Stimulated activated CD4-positive, alpha-beta T cell treated with anti-CD3 and anti-CD28 coated beads, Interleukin-2, amount 100 ng/mL, for 48 hours (primary cell): Measurements from ENCODE around the gene RNF145.
"Not testable (repeated sequence)": the region's sequence is repeated elsewhere in the genome, so short reads cannot be mapped to it uniquely, and the experiment has no call there.

Source experiments
- DNase-seq, 2 donors: peaks; one replicate each; pipeline ENCODE4 v3.0.0-alpha.2; 2020

Gene RNF145

GRCh38 chr5:159209438-159210209 lies at the start of gene RNF145:
TSS of gene RNF145 (minus strand) at chr5:159209553. CDS start at chr5:159203617, 5,936 bp downstream.
- DNase-seq = peak; percentile 89 to 90

DNA sequence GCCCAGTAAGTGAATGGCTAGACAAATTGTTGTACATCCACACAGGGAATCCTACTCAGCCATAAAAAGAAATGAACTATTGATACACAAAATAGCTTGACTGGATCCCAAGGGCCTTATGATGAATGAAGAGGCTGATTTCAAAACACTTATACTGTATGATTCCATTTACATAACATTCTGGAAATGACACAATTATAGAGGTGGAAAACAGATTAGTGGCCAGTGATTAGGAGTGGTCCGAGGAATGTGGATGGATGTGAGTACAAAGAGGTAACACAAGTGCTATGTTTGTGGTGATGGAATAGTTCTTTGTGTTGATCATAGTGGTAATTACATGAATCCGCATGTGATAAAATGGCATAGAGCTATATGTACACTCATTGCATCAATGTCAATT lies 49.0 kb upstream of the RNF145 start:
- no peak for DNase-seq

DNA sequence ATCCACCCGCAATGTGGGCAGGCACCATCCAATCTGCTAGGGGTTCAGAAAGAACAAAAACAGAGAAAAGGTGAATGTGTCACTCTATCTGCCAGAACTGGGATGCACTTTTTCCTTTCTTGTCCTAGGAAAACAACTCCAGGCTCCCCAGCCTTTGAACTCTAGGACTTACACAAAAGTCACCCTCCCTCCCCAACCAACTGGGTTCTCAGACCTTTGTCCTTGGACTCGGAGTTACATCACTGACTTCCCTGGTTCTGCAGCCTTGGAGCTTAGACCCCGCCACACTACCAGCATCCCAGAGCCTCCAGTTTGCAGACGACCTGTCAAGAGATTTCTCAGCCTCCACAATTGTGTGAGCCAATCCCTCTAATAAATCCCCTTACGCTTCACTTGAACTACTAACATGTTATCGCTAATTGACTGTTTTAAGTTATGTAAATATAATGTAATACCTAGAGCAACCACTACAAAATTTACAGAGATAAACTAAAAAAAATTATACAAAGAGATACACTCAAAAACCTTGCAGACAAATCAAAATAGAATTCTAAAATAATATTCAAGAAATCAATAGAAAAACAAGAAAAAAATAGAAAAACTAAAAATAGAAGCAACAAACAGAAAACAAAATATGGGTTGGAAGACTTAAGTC lies 48.4 kb upstream of the RNF145 start:
- DNase-seq = no peak

DNA sequence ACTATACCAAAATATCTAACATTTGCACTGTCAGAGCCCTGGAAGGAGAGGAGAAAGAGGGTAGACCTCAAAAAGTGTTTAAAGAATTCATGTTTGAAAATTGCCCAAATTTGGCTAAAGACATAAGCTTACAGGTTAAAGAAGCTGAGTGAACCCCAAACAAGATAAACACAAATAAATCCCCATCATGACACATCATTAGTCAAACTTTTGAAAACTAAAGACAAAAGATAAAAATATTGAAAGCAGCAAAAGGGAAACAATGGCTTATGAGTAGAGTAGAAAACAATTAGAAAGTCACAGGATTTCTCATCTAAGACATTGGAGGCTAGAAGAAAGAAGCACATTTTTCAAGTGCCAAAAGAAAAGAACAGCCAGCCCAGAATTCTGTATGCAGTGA lies 47.7 kb upstream of the RNF145 start:
- DNase-seq = no peak

- DNase-seq = no peak
These were observed 42.8 kb upstream of the RNF145 start for GRCh38 chr5:159252195-159252594.

DNA sequence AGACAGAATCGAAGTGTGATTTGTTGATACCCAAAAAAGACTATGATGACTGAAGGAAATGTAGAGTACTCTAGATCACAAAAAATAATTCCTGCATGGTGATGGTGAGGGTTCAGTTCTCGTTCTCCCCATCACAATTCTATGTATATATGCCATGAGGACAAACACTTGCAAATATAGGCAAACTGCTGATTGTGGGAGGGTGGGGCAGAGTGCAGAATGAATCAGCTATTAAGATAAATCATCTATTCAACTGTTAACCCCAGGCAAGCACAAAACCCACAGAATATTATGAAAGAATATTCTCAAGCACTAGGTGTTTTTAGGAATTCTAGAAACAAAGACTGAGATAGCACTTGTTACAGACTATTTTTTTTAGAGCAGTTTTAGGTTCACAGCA lies 39.8 kb upstream of the RNF145 start:
- DNase-seq = no peak

DNA sequence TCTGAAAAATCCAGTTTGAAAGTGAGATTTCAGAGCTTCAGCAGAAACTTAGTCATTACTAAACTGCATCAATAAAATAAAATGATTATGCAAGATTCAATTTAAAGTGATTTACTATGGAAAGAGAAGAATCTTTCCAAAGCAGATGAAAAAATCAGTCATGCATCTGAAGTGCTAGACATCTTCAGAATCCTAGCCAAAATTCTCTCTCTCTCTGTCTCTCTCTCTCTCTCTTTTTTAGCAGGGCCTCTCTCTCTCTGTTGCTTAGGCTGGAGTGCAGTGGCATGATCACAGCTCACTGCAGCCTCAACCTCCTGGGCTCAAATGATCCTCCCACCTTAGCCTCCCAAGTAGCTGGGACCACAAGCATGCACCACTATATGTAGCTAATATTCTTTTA lies 35.5 kb upstream of the RNF145 start:
- DNase-seq = no peak

DNA sequence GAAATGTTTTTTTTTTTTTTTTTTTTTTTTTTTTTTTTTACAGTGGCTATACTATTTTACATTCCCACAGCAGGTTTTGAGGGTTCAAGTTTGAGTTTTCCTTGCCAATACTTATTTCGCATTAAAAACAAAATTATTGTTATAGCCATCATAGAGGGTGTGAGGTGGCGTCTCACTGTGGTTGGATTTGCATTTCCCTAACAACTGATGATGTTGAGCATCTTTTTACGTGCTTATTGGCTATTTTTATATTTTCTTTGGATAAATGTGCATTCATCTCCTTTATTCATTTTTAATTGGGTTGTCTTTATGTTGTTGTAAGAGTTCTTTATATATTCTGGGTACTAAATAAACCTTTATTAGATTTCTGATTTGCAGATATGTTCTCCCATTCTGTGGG lies 34.8 kb upstream of the RNF145 start:
- DNase-seq = no peak

GRCh38 chr5:159243385-159243784 lies 34.0 kb upstream of the RNF145 start:
- no peak for DNase-seq

- no peak for DNase-seq
These were observed 33.3 kb upstream of the RNF145 start for GRCh38 chr5:159242656-159243055.

DNA sequence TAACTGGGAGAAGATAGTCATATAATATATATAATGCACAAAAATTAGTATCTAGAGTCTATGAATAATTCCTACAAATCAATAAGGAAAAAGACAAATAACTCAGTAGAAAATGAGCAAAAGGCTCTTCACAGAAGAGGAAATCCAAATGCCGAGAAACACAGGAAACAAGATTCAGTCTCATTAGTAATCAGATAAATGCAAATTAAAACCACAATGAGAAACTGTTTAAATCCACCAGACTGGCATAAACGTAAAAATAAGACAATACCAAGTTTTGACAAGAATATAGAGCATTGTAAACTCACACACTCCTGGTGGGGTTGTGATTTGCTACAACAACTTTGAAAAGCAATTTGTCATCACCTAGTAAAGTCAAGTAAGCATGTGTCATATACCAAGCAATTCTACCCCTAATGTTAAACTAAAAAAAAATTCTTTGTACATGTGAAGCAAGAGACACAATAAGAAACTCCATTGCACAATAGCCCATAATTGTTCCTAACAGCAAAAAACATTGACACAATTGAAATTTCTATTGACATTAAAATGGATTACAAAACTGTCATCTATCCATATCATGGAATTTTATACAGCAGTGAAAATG lies 32.7 kb upstream of the RNF145 start:
- no peak for DNase-seq

GRCh38 chr5:159240301-159240870 lies 31.0 kb upstream of the RNF145 start:
- no peak for DNase-seq

GRCh38 chr5:159235871-159236520 lies 26.6 kb upstream of the RNF145 start:
- not testable (repeated sequence) for DNase-seq

DNA sequence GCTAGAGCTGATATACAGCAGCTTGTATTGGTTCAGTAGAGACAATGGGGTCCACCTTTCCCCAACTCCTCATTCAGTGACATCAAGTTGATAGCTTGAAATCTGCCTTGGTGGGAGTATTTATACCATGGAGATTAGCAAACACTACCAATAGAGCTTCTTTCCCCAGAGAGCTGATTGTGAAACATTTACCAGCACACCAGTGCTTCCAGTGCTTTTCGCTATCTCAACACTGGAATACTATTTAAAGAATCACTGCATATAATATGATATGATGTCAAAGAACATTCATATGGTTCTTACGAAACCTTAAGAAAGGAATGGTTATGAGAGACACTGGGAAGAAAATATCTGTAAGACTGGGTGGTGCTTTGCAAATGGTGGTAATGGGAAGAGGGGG lies 21.8 kb upstream of the RNF145 start:
- DNase-seq = no peak

- DNase-seq = no peak
These were observed 21.3 kb upstream of the RNF145 start for GRCh38 chr5:159230657-159231056.

- not testable (repeated sequence) for DNase-seq
These were observed 18.7 kb upstream of the RNF145 start for GRCh38 chr5:159228097-159228496.

- DNase-seq = no peak
These were observed 18.1 kb upstream of the RNF145 start for GRCh38 chr5:159227452-159227851.

DNA sequence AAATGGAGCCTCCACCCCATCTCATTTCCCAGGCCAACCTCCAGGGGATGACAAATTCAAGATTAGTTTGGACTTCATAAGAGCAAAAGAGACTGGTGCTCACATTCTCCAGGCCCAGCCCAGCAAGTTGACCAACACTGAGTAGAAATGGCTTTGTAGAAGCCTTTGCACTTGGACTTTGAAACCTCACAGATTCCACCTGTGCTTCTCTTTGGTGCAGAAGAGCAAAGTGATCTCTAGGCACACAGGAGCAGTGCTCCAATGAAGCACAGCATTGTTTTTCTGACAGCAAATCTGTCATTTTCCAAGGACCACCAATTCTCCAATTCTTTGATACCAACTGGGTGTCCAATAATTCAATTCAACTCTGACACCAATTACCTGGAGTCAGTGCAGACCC lies 17.1 kb upstream of the RNF145 start:
- DNase-seq = no peak

DNA sequence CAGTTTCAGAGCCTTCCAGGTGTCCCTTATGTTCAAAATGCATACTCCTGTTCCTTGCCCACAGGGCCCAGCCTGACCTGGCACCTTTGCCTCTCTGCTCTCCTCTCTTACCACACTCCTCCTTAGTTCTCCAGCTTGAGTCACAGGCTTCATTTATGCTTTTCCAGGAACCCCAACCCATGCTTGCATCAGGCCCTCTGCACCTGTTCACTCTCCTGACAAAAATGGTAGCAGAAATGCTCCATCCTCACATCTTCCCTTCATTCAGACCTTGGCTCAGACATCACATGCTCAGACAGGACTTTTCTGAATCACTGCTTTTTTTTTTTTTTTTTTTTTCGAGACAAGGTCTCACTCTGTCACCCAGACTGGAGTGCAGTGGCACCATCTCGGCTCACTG lies 15.1 kb upstream of the RNF145 start:
- no peak for DNase-seq

- DNase-seq = no peak
These were observed 14.1 kb upstream of the RNF145 start for GRCh38 chr5:159223469-159223868.

DNA sequence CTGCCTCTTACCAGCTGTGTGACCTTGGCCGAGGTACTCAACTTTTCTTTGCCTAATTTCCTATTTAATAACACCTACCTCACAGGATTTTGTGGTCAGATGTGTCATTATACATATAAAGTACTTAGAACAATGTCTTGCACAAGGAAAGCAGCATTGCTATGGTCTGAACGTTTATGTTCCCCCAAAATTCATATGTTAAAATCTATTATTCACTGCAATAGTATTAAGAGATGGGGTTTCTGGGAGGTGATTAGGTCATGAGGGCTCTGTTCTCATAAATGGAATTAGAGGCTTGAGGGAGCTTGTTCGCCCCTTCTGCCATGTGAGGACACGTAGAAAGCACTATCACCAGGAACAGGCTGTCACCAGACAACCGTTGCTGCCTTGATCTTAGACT lies 10.9 kb upstream of the RNF145 start:
- no peak for DNase-seq

DNA sequence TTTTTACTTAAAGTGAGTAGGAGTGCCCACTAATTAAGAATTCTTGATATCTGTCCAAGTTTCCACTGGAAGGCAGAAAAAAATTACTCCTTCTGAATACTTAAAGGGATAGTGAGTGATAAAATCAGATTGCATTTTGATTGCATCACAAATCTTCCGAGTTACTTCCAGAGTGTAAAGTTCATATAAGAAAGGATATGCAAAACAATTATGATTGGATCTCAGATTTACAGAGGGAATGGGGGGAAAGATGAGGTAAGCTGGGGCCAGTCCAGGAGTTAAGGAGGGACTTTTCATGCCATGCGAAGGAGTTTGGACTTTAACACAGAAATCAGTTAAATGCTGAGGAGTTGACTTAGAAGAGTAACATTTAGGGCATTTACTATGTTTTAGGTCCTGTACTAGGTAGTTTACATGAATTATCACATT lies 9.3 kb upstream of the RNF145 start:
- DNase-seq = no peak

DNA sequence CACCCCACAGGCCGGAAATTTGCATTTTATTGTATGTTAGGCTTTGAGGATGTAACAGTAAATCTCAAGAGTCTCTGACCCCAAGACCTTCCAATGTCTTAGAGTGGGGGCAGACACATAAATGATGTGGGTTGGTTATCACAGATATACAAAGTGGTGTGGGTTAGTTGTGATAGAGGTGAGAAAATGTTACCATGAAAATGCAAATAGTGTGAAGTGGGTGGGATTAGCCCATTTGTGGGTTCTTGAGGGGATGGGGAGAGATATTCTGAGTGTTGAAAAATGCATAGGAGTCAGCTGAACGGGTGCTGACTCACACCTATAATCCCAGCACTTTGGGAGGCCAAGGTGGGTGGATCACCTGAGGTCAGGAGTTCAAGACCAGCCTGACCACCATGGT lies 7.9 kb upstream of the RNF145 start:
- no peak for DNase-seq
